Ovary (tissue), 3 donors: ENCODE results near the gene UBE4A.

Experiments used
- CTCF ChIP-seq, 3 donors: fragments of 450-650 bp in 2 of 3; fragments of 200-600 bp in 1 of 3; IDR thresholded peaks; one replicate each; pipeline versions ENCODE4 v1.5.1 to v1.8.0; 2016 to 2022; ENCODE audit warnings: antibody characterized with exemption in 3 of 3, mild to moderate bottlenecking in 1 of 3
- EP300 ChIP-seq: sonication (generic); formaldehyde crosslinking; IDR thresholded peaks from one replicate; pipeline ENCODE4 v1.6.1; 2017; ENCODE audit warnings: antibody characterized with exemption
- donor health status: DM: no; HTN: no; CAD: no.

- TF ChIP-seq EP300 = no peak
- no peak for TF ChIP-seq CTCF (IDR thresholded peaks at IDR 0.05)
Observed at GRCh38 chr11:118322721-118323120, 36.7 kb upstream of the UBE4A start.
